GM18520 (cell line): ENCODE results near the gene TMEFF2.

ENCODE experiments used
- ATAC-seq: cut with Tn5 transposase; IDR thresholded peaks from one replicate; pipeline ENCODE4 v1.9.1; 2021; ENCODE audit not compliant: unreplicated experiment

The TMEFF2 gene

GRCh38 chr2:192023006-192023405 lies 171.7 kb downstream of the TMEFF2 start:
- no peak for ATAC-seq

- ATAC-seq: no peak
Observed at GRCh38 chr2:192017844-192018243, 176.9 kb downstream of the TMEFF2 start.

GRCh38 chr2:192016265-192016664 lies 178.5 kb downstream of the TMEFF2 start:
- ATAC-seq: no peak

- no peak for ATAC-seq
Observed at GRCh38 chr2:192013211-192013610, 181.5 kb downstream of the TMEFF2 start.

- ATAC-seq: no peak
Observed at GRCh38 chr2:192011196-192011595, 183.5 kb downstream of the TMEFF2 start.

GRCh38 chr2:192010073-192010472 lies 184.7 kb downstream of the TMEFF2 start:
- no peak for ATAC-seq

DNA sequence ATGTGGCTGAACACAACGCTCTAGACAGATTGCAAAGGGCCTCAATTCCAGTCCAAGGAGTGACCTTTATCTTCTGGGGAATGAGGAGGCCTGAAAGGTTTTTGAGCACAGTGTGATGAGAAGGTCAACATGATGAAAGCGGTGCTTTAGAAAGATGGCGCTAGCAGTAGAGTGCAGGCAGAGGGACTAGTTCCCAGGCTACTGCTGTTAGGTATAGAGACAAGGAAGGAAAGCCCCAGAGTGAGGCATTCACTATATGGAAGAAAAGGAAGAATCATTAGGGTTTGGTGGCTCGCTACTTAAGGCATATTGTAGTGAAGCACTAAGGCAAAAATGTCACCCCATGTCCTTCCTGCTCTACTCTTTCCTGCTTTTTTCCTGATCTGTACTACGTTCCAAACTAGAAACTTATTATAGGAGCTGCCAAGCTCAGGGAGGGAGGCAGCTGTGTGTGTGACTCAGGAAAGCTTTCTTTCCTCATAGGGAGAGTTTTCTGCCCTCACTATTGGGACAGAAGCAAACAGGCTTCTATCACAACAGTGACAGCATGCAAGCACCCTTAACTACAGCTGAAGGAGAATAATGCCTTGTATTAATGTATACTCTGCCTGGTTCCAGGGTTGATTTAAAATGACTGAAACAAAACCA lies 187.0 kb downstream of the TMEFF2 start:
- no peak for ATAC-seq

GRCh38 chr2:192005211-192005610 lies 189.5 kb downstream of the TMEFF2 start:
- no peak for ATAC-seq

GRCh38 chr2:192004188-192004963 lies 190.4 kb downstream of the TMEFF2 start:
- peak; percentile 62 for ATAC-seq

- no peak for ATAC-seq
Observed at GRCh38 chr2:192002418-192002817, 192.3 kb downstream of the TMEFF2 start.

- no peak for ATAC-seq
Observed at GRCh38 chr2:192000196-192000980, 194.3 kb downstream of the TMEFF2 start.

DNA sequence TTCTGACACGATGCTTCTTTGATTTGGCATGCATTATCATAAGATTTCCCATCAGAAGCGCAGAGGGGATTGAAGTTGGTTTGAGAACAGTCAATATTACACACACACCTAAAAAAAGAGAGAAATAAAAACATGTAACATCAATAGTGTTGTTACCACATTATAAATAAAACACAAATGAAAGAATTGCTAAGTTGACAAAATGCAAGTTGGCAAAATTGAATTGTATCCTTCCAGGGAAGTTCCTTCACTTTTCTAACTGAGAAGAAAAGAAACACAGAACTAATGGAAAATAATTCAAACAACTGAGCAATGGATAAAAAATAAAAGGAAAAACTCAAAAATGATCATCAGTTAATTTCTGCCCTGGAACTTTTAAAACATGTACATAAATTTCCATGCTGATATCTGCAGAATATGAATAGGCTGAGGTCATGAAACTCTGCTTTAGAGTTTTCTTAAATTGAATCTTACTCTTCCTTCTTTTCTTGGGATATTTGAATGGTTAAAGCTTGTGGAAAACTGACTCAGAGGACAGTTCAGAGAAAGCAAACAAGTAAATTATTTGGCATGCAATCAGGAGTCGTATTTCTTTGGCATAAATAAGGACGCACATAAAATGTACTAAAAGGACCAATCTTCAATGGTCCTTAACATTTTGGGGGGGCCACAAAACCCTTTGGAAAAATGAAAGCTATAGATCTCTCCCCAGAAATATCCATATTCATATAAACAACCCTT lies 195.5 kb downstream of the TMEFF2 start:
- ATAC-seq: no peak

DNA sequence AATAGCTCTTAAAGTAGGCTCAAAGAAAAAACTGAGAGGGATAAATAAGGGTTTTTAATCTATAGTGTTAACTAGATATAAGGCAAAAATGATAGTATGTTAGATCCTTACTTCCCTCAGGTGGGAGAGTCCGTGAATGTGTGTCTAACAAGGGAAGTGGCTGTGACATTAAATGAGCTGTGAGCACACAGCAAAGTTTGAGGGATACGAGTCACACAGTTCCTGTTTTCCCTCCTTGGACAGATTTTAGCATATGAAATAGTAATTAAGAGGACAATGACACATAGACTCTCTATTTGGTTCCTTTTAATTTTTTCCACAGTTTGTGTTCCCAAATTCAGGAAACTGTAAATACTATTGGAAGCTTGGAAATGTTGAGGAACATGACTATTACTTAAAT lies 199.4 kb downstream of the TMEFF2 start:
- ATAC-seq: no peak

GRCh38 chr2:191994749-191995148 lies 200.0 kb downstream of the TMEFF2 start:
- ATAC-seq: no peak

- ATAC-seq: no peak
Observed at GRCh38 chr2:191991442-191991841, 203.3 kb downstream of the TMEFF2 start.

- no peak for ATAC-seq
Observed at GRCh38 chr2:191985740-191986139, 209.0 kb downstream of the TMEFF2 start.

- ATAC-seq: no peak
Observed at GRCh38 chr2:191983591-191983990, 211.1 kb downstream of the TMEFF2 start.

- no peak for ATAC-seq
Observed at GRCh38 chr2:191983186-191983585, 211.5 kb downstream of the TMEFF2 start.

GRCh38 chr2:191981706-191982105 lies 213.0 kb downstream of the TMEFF2 start:
- ATAC-seq: no peak

DNA sequence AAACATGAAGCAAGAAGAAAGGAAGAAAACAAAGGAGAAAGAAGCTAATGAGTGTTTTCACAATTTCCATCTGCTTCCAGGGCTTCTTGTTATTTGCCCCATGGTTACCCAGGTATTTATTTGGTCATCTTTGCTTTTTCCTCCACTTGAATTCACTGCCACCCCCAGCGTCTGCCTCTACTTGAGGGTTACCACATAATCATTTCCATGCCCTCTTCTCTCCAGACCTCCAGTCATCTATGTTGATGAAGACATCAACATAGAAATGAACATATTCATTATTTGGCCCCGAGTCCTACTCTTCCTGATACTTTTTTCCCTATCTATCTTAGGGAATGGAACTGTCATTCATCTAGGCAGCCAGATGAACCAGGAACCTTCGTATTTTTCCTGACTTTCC lies 214.2 kb downstream of the TMEFF2 start:
- ATAC-seq: no peak

GRCh38 chr2:191979221-191979730 lies 215.5 kb downstream of the TMEFF2 start:
- ATAC-seq: no peak
